Astrocyte (in vitro differentiated cells and primary cell): ENCODE measurements around the gene SLC35G6.

Source experiments
- EZH2 ChIP-seq: IDR thresholded peaks from 2 replicates; pipeline ENCODE4 v1.6.1; 2012; ENCODE audit warnings: mild to moderate bottlenecking, low read length, inconsistent platforms; ENCODE audit not compliant: insufficient read depth
- TF ChIP-seq, protein P1 (sequence below): IDR thresholded peaks from 2 replicates; pipeline ENCODE4 v1.5.1; 2011; ENCODE audit warnings: low read depth, mild to moderate bottlenecking, inconsistent platforms, low read length, moderate library complexity; ENCODE audit not compliant: insufficient read depth

DNA sequence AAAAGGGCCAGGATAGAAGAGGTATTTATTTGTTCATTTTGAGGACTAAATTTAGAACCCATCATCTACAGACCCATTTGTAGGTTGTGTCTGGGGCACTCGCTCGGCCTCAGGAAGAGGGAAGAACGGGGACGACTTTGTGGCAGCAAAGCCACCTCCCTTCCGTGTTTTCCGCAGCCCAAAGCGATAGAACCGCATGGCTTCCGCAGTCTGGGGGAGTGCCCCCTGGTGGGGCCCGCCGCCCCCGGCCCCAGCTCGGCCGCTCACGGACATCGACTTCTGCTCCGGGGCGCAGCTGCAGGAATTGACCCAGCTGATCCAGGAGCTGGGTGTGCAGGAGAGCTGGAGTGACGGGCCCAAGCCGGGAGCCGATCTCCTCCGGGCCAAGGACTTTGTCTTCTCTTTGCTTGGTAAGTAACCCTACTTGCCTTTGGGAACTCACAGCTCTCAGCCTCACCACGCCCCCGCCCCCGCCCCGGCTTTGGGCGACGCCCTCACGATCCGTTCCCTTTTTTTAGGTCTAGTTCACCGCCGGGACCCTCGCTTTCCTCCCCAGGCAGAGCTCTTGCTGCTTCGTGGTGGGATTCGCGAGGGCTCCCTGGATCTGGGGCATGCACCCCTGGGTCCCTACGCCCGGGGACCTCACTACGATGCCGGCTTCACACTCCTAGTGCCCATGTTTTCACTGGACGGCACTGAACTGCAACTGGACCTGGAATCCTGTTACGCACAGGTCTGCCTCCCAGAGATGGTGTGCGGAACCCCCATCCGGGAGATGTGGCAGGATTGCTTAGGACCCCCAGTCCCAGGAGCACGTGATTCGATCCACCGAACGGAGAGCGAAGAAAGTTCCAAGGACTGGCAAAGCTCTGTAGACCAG, 45.3 kb upstream of the SLC35G6 start:
- TF ChIP-seq, protein P1, sequence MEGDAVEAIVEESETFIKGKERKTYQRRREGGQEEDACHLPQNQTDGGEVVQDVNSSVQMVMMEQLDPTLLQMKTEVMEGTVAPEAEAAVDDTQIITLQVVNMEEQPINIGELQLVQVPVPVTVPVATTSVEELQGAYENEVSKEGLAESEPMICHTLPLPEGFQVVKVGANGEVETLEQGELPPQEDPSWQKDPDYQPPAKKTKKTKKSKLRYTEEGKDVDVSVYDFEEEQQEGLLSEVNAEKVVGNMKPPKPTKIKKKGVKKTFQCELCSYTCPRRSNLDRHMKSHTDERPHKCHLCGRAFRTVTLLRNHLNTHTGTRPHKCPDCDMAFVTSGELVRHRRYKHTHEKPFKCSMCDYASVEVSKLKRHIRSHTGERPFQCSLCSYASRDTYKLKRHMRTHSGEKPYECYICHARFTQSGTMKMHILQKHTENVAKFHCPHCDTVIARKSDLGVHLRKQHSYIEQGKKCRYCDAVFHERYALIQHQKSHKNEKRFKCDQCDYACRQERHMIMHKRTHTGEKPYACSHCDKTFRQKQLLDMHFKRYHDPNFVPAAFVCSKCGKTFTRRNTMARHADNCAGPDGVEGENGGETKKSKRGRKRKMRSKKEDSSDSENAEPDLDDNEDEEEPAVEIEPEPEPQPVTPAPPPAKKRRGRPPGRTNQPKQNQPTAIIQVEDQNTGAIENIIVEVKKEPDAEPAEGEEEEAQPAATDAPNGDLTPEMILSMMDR = no peak
- peak; percentile 42 for TF ChIP-seq EZH2
